Prostate gland (tissue), 2 donors: Measurements from ENCODE around the gene ZNF709.
A peak's percentile ranks its signal among the peaks of the same experiment; 100 is the strongest.

Experiments
- POLR2A ChIP-seq: fragments of 450-650 bp; IDR thresholded peaks from one replicate; pipeline ENCODE4 v1.6.1; 2016; ENCODE audit warnings: antibody characterized with exemption, mild to moderate bottlenecking
- POLR2AphosphoS5 ChIP-seq: sonication (generic); formaldehyde crosslinking; IDR thresholded peaks from one replicate; pipeline ENCODE4 v1.6.1; 2017; ENCODE audit warnings: antibody characterized with exemption
- TF ChIP-seq, protein P1 (sequence below), 4 experiments: fragments of 200-600 bp in 2 of 4; fragments of 450-650 bp in 2 of 4; sonication (generic) in 2 of 4; IDR thresholded peaks; 1 replicate in 3 of 4; 2 replicates in 1 of 4; pipeline ENCODE4 v1.5.1; 2016 to 2019; ENCODE audit warnings: antibody characterized with exemption in 4 of 4, mild to moderate bottlenecking in 2 of 4, moderate library complexity in 2 of 4

GRCh38 chr19:12513531-12514061, 29.0 kb upstream of the ZNF709 start:
- TF ChIP-seq, protein P1, sequence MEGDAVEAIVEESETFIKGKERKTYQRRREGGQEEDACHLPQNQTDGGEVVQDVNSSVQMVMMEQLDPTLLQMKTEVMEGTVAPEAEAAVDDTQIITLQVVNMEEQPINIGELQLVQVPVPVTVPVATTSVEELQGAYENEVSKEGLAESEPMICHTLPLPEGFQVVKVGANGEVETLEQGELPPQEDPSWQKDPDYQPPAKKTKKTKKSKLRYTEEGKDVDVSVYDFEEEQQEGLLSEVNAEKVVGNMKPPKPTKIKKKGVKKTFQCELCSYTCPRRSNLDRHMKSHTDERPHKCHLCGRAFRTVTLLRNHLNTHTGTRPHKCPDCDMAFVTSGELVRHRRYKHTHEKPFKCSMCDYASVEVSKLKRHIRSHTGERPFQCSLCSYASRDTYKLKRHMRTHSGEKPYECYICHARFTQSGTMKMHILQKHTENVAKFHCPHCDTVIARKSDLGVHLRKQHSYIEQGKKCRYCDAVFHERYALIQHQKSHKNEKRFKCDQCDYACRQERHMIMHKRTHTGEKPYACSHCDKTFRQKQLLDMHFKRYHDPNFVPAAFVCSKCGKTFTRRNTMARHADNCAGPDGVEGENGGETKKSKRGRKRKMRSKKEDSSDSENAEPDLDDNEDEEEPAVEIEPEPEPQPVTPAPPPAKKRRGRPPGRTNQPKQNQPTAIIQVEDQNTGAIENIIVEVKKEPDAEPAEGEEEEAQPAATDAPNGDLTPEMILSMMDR (IDR thresholded peaks at IDR 0.05), result peak in 2 of 4 experiments; percentile 12 to 21
- TF ChIP-seq POLR2AphosphoS5 (no peak), POLR2A (no peak)
